Stimulated activated naive B cell treated with anti-CD40 and anti-IgM and Interleukin-4, amounts not matched to agents 10 μg/mL and 1 μg/mL and 100 μg/mL, for 72 hours (primary cell): ENCODE results near the gene SLC39A13.
"Not testable (repeated sequence)": the region's sequence is repeated elsewhere in the genome, so short reads cannot be mapped to it uniquely, and the experiment has no call there.

ENCODE experiments used
- ATAC-seq, 2 donors: fragments of 150-1000 bp; cut with Tn5 transposase; replicated peaks; 2 replicates each; pipeline ENCODE4 v1.10.0; 2021; ENCODE audit warnings: moderate library complexity in 1 of 2
- DNase-seq: peaks from one replicate; pipeline ENCODE4 v3.0.0; 2021
- H3K27ac Mint-ChIP-seq: one replicate; pipeline ENCODE4 v1.8.0; 2022; ENCODE audit warnings: mild to moderate bottlenecking, mixed read lengths
- H3K27me3 Mint-ChIP-seq, 2 donors: one replicate each; pipeline ENCODE4 v1.8.0; 2022; ENCODE audit warnings: mixed read lengths in 2 of 2
- H3K36me3 Mint-ChIP-seq, 2 donors: one replicate each; pipeline ENCODE4 v1.8.0; 2022; ENCODE audit warnings: mixed read lengths in 2 of 2, mild to moderate bottlenecking in 1 of 2
- H3K4me1 Mint-ChIP-seq, 2 donors: one replicate each; pipeline ENCODE4 v1.8.0; 2022; ENCODE audit warnings: mixed read lengths in 2 of 2, mild to moderate bottlenecking in 1 of 2
- H3K4me3 Mint-ChIP-seq, 2 donors: one replicate each; pipeline ENCODE4 v1.8.0; 2022; ENCODE audit warnings: mild to moderate bottlenecking in 2 of 2, mixed read lengths in 2 of 2, moderate library complexity in 1 of 2
- H3K9me3 Mint-ChIP-seq, 2 donors: one replicate each; pipeline ENCODE4 v1.8.0; 2022; ENCODE audit warnings: mixed read lengths in 2 of 2, mild to moderate bottlenecking in 1 of 2

Gene SLC39A13

DNA sequence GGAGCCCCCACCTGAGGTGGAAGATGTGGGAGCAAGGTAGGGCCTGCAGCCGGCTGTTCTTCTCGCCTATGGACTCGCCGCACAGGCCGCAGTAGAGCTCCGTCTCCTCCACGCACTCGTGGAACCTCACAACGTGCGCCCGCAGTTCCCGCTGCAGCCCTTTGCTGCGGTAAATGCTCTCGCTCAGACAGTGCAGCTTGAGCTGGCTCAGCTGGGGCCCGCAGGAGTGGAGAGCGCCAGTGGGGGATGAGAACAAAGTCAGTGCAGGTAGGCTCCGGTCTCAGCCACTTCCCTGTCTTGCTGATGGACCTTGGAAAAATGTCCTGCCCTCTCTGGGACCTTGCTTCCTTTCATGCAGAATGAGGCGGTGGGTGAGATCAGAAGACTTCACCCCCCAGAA lies 30.3 kb downstream of the SLC39A13 start:
- H3K9me3 Mint-ChIP-seq, result no peaks in the 10 kb centered on the region
- H3K27me3 Mint-ChIP-seq, result no peaks in the 10 kb centered on the region
- H3K4me1 Mint-ChIP-seq, result no peaks in the 10 kb centered on the region
- H3K4me3 Mint-ChIP-seq, result no peak overlapping the region
- no peak overlapping the region for H3K27ac Mint-ChIP-seq
- ATAC-seq, result no peak
- no peaks in the 10 kb centered on the region for H3K36me3 Mint-ChIP-seq
- DNase-seq, result no peak

- H3K27ac Mint-ChIP-seq, result no peak overlapping the region
- DNase-seq, result no peak
- H3K4me3 Mint-ChIP-seq, result no peak overlapping the region
- no peaks in the 10 kb centered on the region for H3K9me3 Mint-ChIP-seq
- ATAC-seq, result no peak
- H3K27me3 Mint-ChIP-seq, result no peaks in the 10 kb centered on the region
- H3K4me1 Mint-ChIP-seq, result no peaks in the 10 kb centered on the region
- no peaks in the 10 kb centered on the region for H3K36me3 Mint-ChIP-seq
Observed at GRCh38 chr11:47440054-47440476, 31.7 kb downstream of the SLC39A13 start.

- Mint-ChIP-seq H3K4me3 (no peak overlapping the region), H3K36me3 (no peaks in the 10 kb centered on the region), H3K27me3 (no peaks in the 10 kb centered on the region), H3K9me3 (no peaks in the 10 kb centered on the region), H3K4me1 (no peaks in the 10 kb centered on the region), H3K27ac (no peak overlapping the region)
- ATAC-seq (no peak), DNase-seq (no peak)
Observed at GRCh38 chr11:47441421-47441820, 33.0 kb downstream of the SLC39A13 start.

GRCh38 chr11:47442514-47442913 lies 34.1 kb downstream of the SLC39A13 start:
- H3K36me3 Mint-ChIP-seq, result peaks cover 1 to 7% of the 10 kb centered on the region in 2 donors
- ATAC-seq (no peak), DNase-seq (no peak)
- no peaks in the 10 kb centered on the region for H3K4me1 Mint-ChIP-seq
- no peak overlapping the region for H3K4me3 Mint-ChIP-seq
- H3K9me3 Mint-ChIP-seq, result no peaks in the 10 kb centered on the region
- no peak overlapping the region for H3K27ac Mint-ChIP-seq
- no peaks in the 10 kb centered on the region for H3K27me3 Mint-ChIP-seq

GRCh38 chr11:47443028-47443700 lies 34.8 kb downstream of the SLC39A13 start:
- Mint-ChIP-seq H3K9me3 (no peaks in the 10 kb centered on the region), H3K4me3 (no peak overlapping the region), H3K27me3 (no peaks in the 10 kb centered on the region), H3K36me3 (peaks cover 1 to 9% of the 10 kb centered on the region in 2 donors), H3K4me1 (no peaks in the 10 kb centered on the region), H3K27ac (no peak overlapping the region)
- ATAC-seq, result no peak
- DNase-seq, result no peak

GRCh38 chr11:47443817-47444216 lies 35.4 kb downstream of the SLC39A13 start:
- peaks cover 2 to 9% of the 10 kb centered on the region in 2 donors for H3K36me3 Mint-ChIP-seq
- no peaks in the 10 kb centered on the region for H3K27me3 Mint-ChIP-seq
- ATAC-seq, result no peak
- no peak overlapping the region for H3K4me3 Mint-ChIP-seq
- DNase-seq, result no peak
- H3K9me3 Mint-ChIP-seq, result no peaks in the 10 kb centered on the region
- H3K27ac Mint-ChIP-seq, result no peak overlapping the region
- H3K4me1 Mint-ChIP-seq, result no peaks in the 10 kb centered on the region

DNA sequence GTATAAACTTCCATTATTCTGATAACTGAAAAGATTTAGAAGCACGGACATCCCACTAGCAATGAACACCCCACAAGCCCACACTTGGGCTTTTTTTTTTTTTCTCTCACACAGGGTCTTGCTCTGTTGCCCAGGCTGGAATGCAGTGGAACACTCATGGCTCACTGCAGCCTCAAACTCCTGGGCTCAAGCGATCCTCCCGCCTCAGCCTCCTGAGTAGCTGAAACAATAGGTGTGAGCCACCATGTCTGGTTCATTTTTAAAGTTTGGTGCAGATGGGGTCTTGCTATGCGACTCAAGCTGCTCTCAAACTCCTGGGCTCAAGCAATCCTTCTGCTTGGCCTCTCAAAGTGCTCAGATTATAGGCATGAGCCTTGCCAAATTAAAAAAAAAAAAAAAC lies 37.5 kb downstream of the SLC39A13 start:
- ATAC-seq, result no peak
- peaks cover 2 to 9% of the 10 kb centered on the region in 2 donors for H3K36me3 Mint-ChIP-seq

DNA sequence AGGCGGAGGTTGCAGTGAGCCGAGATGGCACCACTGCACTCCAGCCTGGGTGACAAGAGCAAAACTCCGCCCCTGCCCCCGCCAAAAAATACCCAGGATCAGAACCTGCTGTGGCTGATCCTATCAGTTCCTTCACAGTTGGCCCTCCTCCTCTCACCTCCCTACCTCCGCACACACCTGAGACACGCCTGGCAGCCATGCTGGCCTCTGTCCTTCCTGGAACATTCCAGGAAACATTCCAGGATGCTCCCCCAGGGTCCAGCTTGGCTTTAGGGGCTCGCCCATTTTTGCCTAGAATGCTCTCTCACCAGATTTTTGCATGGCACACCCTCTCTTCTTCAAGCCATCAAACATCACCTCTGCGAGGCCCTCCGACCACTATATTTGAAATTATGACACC lies 38.4 kb downstream of the SLC39A13 start:
- Mint-ChIP-seq H3K4me3 (no peak overlapping the region), H3K27me3 (no peaks in the 10 kb centered on the region), H3K9me3 (no peaks in the 10 kb centered on the region), H3K27ac (no peak overlapping the region), H3K36me3 (peaks cover 2 to 9% of the 10 kb centered on the region in 2 donors), H3K4me1 (no peaks in the 10 kb centered on the region)
- ATAC-seq (no peak), DNase-seq (no peak)

More for the DNA sequence above, 37.5 kb downstream of the SLC39A13 start:
- Mint-ChIP-seq H3K4me1 (no peaks in the 10 kb centered on the region), H3K4me3 (no peak overlapping the region), H3K27ac (no peak overlapping the region), H3K9me3 (no peaks in the 10 kb centered on the region), H3K27me3 (no peaks in the 10 kb centered on the region)
- no peak for DNase-seq

GRCh38 chr11:47447906-47448305 lies 39.5 kb downstream of the SLC39A13 start:
- Mint-ChIP-seq H3K9me3 (no peaks in the 10 kb centered on the region), H3K4me3 (no peak overlapping the region), H3K36me3 (peaks cover 2 to 9% of the 10 kb centered on the region in 2 donors), H3K27ac (no peak overlapping the region), H3K4me1 (peaks cover 0 to 2% of the 10 kb centered on the region in 2 donors), H3K27me3 (no peaks in the 10 kb centered on the region)
- no peak for DNase-seq
- ATAC-seq, result no peak

DNA sequence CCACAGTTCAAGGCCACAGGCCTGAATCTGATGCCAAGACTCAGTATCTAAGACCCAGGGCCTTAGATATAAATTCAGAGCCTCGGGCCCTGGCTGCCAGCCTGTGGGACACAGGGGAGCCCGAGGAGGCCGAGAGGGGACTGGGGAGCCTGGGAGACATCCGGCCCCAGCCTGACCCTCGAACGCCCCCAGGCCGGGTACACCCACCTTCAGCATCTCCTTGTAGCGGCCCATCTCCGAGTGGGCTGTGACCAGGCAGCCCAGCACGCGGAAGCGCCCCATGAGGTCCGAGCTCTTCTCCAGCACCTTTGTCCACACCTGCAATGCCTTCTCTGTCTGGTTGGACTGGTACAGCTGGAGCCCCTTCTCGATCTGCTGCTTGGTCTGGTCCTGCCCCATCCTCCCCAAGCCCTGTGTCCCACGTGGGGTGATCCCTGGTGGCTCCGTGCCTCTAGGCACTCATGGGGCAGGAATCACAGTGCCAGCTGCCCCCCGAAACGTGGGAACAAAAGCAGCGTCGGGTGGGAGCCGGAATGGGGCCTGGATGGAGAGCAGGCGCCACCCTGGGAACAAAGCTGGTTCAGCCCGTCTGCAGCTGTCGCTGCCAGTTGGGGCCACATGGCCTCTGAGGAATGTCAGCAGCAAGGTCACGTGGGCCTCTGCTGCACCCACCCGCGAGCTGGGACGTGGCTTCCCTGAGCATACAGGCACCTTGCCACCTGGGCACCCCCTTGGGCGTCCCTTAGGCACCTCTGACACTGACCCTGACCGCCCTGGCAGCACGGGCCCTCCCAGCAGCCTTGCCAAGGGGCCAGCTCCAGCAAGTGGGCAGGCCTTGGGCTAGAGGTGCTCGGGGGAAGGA lies 40.4 kb downstream of the SLC39A13 start, which contains the start of gene RAPSN:
RAPSN (minus strand) TSS at position 571 of the 862 bp plus-strand sequence; CDS start at position 399, 172 bp downstream.
- no peak for DNase-seq
- Mint-ChIP-seq H3K36me3 (peaks cover 4 to 11% of the 10 kb centered on the region in 2 donors), H3K27me3 (no peaks in the 10 kb centered on the region), H3K9me3 (no peaks in the 10 kb centered on the region), H3K4me1 (peaks cover 0 to 2% of the 10 kb centered on the region in 2 donors), H3K27ac (peak within 1 kb of the TSS; percentile 5), H3K4me3 (no peak within 1 kb of the TSS)
- ATAC-seq, result no peak

- Mint-ChIP-seq H3K4me1 (peaks cover 5 to 7% of the 10 kb centered on the region in 2 donors), H3K36me3 (peaks cover 7 to 15% of the 10 kb centered on the region in 2 donors), H3K27ac (no peak overlapping the region), H3K27me3 (no peaks in the 10 kb centered on the region), H3K4me3 (no peak overlapping the region), H3K9me3 (peaks cover 0 to 2% of the 10 kb centered on the region in 2 donors)
- no peak for DNase-seq
- no peak for ATAC-seq
Observed at GRCh38 chr11:47449541-47449940, 41.2 kb downstream of the SLC39A13 start.

DNA sequence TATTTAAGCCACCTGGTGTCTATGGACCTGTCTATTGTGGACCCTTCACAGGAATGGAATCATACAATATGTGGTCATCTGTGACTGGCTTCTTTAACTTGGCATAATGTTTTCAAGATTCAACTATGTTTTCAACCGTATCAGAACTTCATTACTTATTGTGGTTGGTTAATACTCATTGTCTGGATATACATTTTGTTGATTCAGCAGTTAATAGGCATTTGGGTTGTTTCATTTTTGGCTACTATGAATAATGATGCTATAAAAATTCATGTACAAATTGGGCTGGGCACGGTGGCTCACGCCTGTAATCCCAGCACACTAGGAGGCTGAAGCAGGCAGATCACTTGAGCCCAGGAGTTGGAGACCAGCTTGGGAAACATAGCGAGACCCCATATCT lies 43.0 kb downstream of the SLC39A13 start:
- Mint-ChIP-seq H3K4me1 (peaks cover 11% of the 10 kb centered on the region in 2 donors), H3K4me3 (no peak overlapping the region), H3K27me3 (no peaks in the 10 kb centered on the region), H3K36me3 (peaks cover 7 to 15% of the 10 kb centered on the region in 2 donors), H3K9me3 (peaks cover 0 to 2% of the 10 kb centered on the region in 2 donors), H3K27ac (no peak overlapping the region)
- DNase-seq (no peak), ATAC-seq (no peak)

- peaks cover 0 to 2% of the 10 kb centered on the region in 2 donors for H3K9me3 Mint-ChIP-seq
- H3K36me3 Mint-ChIP-seq, result peaks cover 7 to 13% of the 10 kb centered on the region in 2 donors
- H3K27me3 Mint-ChIP-seq, result no peaks in the 10 kb centered on the region
- H3K27ac Mint-ChIP-seq, result no peak overlapping the region
- DNase-seq (no peak), ATAC-seq (no peak)
- no peak overlapping the region for H3K4me3 Mint-ChIP-seq
- H3K4me1 Mint-ChIP-seq, result peaks cover 11% of the 10 kb centered on the region in 2 donors
Observed at GRCh38 chr11:47451990-47452389, 43.6 kb downstream of the SLC39A13 start.

DNA sequence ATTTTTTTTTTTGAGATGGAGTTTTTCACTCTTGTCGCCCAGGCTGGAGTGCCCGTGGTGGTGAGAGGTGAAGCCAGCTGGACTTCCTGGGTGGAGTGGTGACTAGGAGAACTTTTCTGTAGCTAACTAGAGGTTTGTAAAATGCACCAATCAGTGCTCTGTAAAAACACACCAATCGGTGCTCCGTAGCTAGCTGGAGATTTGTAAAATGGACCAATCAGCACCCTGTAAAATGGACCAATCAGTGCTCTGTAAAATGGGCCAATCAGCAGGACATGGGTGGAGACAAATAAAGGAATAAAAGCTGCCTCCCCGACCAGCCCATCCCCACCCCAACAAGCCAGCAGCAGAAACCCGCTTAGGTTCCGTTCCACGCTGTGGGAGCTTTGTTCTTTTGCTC lies 45.0 kb downstream of the SLC39A13 start:
- no peak overlapping the region for H3K27ac Mint-ChIP-seq
- DNase-seq (no peak), ATAC-seq (no peak)
- H3K27me3 Mint-ChIP-seq, result no peaks in the 10 kb centered on the region
- no peak overlapping the region for H3K4me3 Mint-ChIP-seq
- peaks cover 11% of the 10 kb centered on the region in 2 donors for H3K4me1 Mint-ChIP-seq
- peaks cover 5 to 6% of the 10 kb centered on the region in 2 donors for H3K36me3 Mint-ChIP-seq
- peaks cover 0 to 2% of the 10 kb centered on the region in 2 donors for H3K9me3 Mint-ChIP-seq

DNA sequence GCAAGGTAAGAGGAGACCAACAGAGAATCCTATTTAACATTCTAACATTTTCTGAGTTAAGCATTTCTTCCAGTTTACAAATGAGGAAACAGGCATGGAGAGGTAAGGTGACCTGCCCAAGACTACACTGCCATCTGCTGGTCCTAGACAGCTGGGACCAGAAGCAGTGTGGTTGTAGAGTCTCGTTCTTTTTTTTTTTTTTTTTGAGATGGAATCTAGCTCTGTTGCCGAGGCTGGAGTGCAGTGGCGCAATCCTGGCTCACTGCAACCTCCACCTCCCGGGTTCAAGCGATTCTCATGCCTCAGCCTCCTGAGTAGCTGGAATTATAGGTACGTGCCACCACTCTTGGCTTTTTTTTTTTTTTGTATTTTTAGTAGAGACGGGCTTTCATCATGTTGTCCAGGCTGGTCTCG lies 45.9 kb downstream of the SLC39A13 start:
- not testable (repeated sequence) for H3K9me3 Mint-ChIP-seq, H3K27me3 Mint-ChIP-seq, H3K36me3 Mint-ChIP-seq, H3K4me3 Mint-ChIP-seq
- DNase-seq (peak; percentile 65), ATAC-seq (peak; percentile 98)
- peak overlapping the region; percentile 71 for H3K27ac Mint-ChIP-seq
- H3K4me1 Mint-ChIP-seq, result peaks cover 11% of the 10 kb centered on the region in 2 donors
